ENCODE measurements around the gene HOXC5.
"Not testable (repeated sequence)": the region's sequence is repeated elsewhere in the genome, so short reads cannot be mapped to it uniquely, and the experiment has no call there.

Gene HOXC5

DNA sequence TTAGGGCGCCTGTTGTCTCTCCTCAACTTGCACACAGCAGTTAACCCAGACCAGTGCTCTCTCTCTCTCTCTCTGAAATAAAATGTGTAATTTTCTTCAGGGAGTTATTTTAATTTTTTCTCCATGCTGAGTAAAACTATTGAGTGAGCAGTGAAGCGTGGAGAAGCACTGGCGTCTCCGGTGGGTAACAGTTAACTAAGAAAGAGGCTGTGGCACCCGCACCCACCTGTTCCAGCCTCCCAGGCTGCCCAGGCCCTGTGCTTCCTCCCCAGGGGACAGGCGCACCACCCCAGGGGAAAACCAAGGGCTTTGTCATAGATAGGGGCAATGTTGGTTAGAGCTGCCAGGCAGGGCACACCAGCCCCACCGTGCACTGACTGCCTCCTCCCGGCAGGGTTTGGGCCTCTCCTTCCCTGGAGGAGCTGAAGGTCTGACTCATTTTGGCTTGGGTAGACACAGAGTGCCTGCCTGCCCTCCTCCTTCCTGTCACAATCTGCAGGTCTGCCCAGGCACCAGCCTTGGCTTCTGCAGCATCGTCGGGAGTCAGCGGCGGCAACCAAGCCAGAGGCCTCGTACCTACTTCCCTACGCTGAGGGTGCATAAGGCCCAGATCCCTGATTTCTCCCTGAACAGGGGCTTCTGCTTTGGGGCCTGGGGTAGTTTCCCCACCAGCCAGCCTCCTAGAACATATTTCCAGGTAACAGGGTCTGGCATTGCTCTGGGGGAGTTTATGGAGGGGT, 3.9 kb downstream of the HOXC5 start:
- DNase-seq: no peak

DNA sequence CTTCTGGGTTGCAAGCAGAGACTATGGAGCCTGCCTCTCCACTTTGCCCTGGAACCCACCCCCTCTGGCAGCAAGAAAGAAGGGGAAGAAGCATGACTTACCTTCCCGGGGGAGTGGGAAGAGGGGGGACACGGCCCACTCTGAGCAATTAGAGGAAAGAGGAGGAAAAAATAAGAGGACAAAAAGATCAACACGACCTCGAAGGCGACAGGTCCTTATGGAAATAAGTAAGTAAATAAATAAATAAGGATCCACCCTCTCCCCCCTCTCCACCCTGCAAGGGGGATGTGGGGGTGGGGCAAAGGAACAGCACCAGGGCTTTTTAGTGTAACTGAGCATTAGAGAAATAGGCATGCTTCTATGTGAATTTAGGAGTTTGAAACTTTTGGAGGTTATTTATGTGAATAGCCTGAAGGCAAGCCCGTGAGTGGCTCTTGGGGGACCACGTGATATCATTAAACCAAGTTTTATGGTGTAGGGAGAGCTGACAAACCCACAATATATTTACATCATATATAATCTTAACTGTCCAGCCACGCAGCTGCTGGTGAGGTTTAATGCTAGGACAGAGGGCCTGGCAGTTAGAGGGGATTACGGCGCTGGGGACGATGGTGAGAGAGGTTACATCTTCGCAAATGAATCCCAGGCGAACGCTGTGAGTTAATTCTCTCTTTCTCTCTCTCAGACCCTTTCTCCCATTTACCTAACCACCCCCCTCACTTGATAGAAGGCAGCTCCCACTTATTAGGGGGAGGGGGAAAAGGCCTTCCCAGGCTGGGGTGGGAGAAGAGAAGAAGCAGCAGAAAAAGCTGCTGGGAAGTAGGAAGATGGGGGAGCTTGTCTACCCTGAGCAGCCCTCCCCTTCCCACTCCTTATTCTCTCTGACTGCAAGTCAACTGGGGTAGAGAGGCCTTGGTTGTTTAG, 4.8 kb downstream of the HOXC5 start:
- no peak for DNase-seq

DNA sequence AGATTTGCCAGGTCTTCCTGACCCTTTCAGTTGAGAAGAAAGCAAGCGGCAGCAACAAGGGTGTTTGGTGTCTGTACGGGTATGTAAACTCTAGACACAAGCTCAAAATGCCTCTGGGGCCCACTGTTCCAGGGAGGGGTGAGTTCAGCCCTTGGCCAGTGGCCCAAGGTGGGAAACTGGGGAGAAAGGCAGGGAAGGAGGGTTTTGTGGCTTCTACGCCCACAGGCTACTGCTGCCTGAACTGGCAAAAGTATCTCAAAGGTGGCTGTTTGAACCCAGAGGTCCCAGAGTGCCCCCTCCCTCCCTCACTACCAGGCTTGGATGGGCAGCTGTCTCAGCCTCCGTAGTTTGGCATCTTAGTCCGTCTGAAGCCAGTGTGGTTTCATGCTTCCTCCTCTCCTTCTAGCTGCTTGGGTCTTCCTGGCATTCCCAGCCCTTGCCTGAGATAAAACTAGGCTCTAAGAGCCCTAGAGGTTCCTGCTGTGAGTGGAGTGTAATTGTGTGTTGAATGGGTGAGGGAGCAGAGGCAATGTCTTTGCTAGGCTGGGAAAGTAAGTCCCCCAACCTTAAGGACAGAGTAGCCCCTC, 5.5 kb downstream of the HOXC5 start:
- DNase-seq: no peak

DNA sequence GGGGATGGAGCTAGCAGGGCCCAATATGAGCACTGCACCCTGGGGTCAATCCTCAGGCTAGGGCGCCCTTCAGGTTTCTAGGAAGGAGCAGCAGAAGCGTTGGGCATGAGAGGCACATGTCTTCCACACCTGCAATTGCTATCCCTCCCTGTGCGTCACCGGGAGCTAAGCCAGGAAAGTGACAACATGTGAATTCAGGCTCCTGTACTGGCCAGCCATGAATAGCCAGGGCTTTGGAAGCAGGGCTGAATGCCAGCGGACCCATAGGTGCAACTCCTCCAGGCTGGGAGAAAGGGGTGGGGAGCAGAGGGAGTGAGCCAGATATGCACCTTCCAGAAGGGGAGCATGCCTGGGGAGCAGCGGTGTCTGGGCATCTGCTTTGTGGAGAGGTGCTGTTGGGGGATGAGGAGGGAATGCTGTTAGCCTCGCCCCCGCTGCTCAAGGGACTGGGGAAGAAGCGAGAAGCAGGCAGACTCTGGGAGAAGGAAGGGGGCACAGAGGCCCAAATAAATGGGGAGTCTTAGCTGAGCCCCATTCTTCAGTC, 6.1 kb downstream of the HOXC5 start:
- no peak for DNase-seq

DNA sequence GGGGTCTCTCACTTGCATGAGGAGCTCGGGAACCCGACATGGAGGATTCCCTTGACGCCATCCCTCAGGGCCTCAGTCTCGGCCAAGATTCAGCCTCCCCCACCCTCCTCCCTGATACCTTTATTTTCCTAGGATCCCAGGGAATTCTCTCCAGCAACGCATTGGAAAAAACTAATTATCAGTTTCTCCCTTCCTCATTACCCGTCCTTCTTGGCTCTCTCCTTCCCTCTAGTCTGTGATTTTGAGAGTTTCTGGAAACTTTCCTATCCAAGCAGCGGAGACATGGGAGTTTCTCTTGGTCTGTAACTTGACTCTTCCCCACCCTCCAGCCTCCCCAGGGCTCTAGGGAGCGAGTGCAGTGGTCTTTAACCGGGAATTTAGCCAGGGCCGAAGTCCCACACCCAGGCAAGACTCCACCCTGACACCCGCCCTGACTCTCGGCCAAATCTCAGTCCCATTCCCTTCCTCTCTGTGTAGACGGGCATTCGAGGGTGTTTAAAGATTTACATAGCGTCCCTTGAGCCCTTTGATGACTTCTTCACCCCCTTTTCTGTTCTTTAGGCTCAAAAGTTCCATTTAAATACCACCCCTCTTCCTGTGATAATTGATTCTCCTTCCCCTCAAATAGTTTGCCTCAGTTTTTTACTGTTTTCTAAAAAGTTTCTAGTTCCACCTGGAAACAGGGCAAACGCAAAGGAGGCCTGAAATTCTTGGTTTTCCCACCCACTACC, 6.7 kb downstream of the HOXC5 start:
- no peak for DNase-seq

DNA sequence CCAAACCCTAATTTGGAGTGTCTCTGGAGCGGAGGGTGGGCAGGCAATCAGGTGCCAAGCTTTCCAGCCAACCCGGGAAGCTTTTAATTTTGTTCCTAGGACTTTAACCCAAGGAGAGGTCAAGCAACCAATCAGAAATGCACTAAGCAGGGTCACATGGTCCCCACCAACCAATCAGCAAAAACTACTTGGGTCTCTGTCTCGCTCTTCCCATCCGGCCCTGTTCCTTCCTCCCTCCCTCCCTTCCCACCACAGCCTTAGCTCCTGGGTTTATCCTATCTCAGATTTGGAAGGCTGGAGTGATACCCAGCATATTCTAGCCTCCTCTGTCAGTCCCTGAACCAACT, 7.3 kb downstream of the HOXC5 start:
- DNase-seq: no peak

DNA sequence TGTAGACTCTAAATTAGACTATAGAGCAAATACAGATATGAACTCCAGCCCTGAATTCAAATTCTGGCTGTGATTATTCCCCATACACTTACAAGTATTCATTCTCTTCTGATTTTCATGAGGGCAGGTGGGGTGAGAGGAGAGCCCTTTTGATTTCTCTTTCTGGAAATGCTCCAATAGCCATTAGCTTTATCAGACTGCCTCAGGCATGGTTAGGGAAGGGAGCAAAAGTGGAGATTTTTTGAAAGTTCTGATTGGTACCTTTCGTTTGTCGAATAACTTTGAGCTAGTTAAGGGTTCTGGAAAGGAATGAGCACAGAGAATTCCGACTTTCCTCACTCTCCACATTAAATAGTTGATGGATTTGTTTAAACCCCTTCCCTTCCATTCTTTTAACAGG, 7.8 kb downstream of the HOXC5 start:
- no peak for DNase-seq

DNA sequence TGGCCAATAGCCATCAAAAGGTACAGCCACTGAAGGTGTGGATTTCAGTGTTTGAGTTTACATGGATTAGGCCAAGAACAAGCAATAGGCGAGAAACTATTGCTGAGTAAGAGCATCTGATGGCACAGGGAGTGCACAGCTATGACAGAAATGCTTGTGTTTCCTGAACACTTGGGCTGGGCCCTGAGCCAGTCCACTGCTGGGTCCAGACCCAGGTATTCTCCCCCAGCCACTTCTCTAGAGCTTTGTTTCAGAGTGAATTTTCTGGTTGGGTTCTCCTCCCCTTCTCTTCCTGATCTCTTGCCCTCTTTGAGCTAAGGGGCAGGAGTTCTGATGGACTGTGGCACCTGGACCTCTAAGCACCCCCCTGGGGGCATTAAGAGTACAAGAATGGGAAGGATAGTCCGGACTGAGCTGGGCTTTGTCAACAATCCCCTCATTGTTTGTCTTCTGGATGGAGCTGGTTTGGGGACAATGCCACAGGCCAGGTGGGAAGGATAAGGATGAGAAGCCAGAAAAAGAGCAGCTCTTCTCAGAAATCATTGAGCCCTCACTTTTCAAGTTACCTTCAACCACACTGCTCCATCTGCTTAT, 8.3 kb downstream of the HOXC5 start:
- DNase-seq: no peak

DNA sequence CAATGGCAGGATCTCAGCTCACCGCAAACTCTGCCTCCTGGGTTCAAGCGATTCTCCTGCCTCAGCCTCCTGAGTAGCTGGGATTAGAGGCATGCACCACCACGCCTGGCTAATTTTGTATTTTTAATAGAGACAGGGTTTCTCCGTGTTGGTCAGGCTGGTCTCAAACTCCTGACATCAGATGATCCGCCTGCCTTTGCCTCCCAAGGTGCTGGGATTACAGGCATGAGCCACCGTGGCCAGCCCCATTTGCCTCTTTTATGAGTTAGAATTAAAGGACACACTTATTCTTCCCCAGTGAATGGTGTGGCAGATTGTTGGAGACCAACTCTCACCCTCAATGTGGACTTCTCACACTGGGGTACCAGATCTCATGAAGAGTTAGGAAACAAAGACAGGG, 9.2 kb downstream of the HOXC5 start:
- DNase-seq: not testable (repeated sequence)

DNA sequence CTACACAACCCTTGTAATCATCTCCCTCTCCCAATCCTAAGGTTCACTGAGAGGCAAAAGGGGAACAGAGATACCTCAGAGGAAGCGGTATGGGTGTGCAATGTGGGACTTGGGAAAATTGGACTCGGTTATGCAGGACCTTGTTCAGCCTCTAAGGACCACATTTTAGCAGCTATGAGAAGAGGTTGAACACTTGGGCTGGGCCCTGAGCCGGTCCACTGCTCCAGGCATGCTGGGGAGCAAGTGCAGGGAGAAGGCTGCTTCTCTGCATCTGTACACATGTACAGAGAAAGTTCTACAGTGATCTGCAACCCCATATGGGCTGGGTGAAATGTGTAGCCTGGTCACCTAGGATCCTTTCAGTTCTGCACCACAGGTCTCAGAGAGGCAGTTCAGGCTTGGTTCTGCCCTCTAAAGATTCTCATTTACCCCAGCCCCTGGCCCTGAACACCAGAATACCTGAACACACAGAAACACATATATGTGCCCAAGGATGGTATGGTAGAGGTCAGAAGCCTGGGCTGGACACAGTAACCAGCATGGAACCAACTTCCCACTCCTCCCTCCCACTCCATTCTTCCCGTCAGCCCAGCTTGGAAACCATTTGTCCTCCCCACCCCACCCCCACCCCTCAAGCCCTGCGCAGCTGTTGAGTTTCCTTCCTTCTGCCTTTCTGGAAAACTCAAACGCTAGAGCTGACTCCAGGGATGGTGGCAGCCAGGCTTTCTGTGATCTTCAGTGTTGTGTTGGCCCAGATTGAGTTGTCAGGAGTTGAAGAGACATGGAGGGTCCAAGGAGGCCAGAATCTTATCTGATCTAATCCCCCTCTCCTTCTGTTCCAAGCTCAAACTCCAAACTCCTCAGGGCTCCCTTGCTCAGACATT, 10.4 kb downstream of the HOXC5 start:
- DNase-seq: no peak

DNA sequence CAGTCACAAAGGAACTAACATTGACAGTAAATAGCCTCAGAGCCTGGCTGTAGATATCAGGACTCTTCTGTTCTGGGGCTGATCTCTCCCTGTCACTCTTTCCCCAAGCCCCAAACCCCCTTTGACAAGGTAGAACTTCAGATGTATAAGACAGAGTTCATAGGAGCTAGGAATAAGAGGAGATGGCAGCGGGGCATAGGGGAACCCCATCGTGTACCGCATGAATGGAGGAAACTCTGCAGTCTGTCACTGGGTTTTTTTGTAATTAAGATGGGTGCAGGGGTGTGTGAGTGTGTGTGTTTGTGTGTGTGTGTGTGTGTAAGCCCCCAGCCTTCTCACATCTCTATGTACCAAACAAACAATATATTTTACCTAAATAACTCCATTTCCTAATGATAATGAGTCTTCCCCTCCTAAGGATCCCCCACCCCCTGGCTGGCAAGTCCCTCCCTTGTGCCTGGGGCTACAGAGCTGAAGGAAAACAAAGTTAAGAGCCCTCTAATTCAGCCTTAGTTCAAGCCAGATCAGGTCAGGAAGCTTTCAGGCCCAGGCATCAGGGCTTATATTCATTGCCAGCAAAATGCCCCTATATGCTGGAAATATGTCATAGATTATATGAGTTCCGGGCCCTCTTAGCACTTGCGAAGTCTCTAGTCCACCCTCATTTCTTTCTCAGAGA, 11.7 kb downstream of the HOXC5 start:
- no peak for DNase-seq

DNA sequence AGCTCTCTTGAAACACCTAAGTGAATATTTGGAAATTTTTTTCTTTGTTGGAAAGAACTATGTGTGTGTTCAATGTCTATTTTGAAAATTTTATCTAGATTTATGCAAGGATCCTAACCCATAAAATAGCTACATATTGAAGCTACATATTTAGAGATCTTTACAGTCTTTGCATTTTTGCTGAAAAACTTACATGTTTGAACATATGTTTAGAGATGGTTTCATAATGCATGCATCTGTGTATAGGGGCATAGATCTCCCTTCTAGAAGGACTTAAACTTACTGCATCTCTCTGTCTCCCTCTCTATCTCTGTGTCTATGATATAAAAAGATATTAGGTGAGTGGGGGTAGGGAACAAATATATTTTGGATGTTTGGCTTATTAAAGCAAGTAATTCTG, 12.6 kb downstream of the HOXC5 start:
- DNase-seq: no peak

DNA sequence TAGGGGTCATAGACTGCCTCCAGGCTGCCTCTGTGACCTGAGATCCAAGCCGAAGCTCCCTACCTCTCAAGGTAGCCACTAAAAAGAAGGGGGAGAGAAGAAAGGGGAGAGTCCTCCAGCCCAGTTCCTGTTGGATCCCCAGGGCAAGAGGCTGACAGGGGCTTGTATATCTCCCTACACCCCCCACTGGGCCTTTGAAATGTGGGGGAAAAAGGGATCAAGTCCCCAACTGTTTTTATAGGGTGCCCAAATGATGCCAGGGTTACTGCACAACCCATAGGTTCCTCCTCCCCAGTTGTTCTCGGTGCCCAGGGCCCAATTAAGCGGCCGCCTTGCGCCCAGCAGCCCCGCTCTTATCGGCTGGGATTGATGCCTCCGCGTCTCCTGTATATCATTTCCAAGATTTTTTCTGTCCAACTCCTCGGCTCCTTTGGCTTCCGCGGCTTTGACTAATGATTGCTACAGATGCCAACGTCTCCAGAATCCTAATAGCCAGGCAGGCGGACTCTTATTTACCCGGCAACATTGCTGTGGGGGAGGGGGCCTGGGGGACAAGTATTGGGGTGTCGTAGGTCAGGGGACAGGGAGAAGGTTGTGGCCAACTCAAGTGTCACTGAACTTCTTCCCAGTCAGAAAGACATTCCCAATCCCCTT, 13.1 kb downstream of the HOXC5 start:
- DNase-seq: no peak

DNA sequence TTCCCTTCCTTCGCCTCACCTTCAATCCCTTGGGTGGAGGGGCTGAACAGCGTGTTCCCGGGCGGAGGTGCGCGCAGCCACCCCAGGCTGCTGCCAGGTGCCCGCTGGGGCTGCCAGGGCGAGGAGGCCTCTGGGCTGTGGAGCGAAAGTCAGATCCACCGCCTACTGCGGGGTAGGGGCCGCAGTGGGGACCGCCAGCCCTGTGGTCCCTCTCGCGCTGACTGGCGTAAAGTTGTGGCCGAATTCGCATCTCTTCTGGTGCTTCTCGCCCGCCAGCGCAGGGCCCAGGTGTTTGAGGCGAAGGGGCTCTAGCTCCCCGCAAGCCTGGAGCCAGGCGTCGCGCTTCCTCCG, 13.9 kb downstream of the HOXC5 start:
- no peak for DNase-seq

DNA sequence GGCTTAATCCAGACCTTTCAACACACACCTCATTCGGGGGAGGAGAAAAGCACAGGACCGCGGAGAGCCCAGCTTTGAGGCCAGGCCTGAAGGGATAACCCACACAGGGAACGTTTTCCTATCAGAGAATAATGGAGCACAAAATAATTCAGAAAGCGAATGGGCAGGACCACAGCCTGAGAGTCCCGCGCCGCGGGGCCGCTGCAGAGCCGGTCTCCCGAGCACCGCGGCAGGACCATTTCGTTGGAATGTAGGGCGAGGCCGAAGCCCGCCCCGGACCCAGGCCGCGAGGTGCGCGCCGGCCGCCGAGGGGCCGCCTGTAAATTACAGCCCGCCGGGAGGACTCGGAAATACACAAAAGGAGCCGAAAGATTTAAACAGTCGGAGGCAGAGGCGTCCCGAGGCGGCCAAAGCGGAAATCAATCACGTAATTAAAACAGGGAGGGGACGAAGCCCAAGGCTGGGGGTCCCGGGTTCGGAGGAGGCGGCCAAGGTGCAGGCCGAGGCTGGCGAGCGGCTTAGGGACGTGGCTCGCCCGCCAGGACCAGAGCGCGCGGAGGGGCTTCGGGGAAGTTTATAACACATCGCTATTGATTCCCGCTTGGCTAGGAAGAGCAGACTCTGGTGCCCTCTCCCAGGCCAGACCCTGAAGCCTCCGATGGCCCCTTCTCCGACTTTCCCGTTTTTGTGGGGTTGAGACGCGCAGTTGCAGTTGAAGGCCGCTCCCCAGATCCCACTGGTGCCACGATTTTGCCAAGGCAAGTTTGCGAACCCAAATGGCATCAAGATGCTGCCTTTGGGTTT, 14.5 kb downstream of the HOXC5 start:
- DNase-seq: no peak

DNA sequence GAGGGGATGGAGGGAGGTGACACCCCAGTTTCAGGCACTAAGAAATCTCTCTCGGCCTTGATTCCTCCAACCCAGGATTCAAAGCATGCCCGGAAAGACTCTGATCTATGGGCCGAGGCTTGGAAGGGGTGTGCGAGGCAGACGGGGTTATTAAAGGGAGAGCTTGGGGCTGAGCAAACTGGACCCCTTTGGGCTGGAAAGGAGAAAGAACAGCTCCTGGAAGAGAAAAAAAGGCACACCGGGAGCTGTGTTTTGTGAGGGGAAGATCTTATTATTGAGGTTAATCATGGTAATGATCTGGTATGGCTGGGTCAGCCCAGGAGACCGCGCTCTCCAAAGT, 15.1 kb downstream of the HOXC5 start:
- DNase-seq: no peak

DNA sequence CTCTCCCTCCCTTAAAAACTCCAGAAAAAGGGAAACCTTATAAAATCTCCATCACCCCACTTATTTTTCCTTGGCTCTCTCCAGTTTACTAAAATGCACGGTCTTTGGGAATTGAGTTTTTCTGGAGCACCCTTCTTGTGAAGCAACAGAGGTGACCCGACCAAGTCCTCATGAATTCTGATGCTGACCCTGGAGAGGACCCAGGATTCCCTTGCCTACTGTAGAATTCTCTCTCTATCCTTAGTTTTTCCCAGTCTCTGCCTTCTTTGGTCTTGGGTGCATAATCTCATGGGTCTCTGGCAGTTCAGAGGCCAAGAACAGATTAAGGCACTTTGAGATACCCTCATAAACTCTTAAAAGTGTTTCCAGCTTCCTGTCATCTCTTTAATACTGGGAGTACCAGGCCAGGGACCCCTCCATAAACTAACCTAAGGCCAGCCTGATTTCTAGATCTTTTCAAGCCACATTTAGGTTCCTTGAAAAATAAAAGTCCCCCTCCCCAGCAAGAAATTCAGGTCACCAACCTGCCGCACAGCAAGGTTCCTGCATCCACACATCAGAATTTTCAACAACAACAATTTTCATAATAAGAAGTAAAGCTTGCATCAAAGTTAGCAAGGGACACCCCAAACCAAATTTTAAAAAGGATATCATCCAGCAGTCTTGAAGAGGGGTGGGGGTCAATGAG, 15.7 kb downstream of the HOXC5 start:
- no peak for DNase-seq

DNA sequence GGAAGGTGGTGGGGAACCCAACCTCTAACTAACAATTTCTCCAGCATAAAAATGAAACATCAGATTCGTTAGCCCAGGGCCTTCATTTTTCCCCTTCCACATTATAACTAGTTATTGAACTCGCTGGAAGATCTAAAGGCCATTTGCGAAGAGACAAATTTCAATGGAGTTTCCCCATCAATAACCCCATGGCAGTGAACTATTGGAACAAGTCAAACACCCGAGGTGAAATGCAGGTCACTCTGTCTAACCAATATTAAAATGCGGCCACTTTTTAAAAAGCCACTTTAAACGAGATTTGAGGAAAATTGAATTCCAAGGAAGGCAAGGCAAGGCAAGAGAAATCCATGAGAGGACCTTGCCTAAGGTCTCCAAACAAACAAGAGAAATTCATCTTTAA, 16.3 kb downstream of the HOXC5 start:
- DNase-seq: no peak

DNA sequence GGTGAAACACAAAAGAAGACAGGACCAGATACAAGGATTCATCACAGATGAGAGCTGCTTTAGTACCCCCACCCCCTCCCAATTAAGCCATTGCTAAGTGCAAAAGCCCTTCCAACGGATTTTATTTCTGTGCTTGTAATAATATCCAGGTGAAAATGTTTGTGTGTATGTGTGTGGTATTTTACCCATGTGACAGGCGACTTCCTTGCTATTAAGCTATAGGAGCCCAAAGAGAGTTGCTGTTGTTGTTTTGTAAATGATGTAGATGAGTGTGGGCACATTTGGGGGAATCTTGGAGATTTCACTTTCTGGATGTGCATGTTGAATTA, 17.6 kb downstream of the HOXC5 start:
- DNase-seq: no peak

All from NCI-H1417 treated with DMSO at 0.1 percent for 48 hours (cell line).